Measurements from ENCODE around the gene IFI27L2. TPM values are rescaled to one million over a fixed set of nuclear protein-coding genes. Genes with fewer than 3 reads are reported as not detected.
A peak's percentile ranks its signal among the peaks of the same experiment; 100 is the strongest.

Gene IFI27L2
- total RNA-seq, 1 donor from 2014 or later: 14.1 TPM

- Histone ChIP-seq H3K27ac (ENCODE audit: low read depth, low read length) (peak overlapping the region; percentile 28), H3K4me3 (ENCODE audit: low read length in 3 of 3) (peak overlapping the region in 1 of 3 donors; percentile 7)
Measured at GRCh38 chr14:94171208-94171607, 41.8 kb upstream of the IFI27L2 start.

DNA sequence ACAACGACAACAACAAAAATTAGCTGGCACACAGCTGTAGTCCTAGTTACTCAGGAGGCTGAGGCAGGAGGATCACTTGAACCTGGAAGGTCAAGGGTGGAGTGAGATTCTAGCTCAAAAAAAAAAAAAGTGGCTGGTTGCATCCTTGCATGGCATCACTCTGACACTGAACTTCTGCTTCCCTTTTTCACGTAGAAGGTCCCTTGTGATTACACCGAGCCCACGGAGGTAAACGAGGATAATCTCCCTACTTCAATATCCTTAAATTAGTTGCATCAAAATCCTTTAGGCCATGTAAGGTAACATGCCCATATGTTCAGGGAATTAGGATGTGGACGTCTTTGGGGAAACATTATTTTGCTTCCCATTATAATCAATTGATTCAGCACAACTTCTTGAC, 40.7 kb upstream of the IFI27L2 start:
- no peak overlapping the region for H3K9ac ChIP-seq (ENCODE audit: low read depth in 1 of 3, low read length in 3 of 3)
- no peaks in the 10 kb centered on the region for H3K36me3 ChIP-seq (ENCODE audit: control insufficient read depth in 3 of 3, insufficient read depth in 3 of 3, low read length in 3 of 3)
- peaks cover 9 to 16% (median 9%) of the 10 kb centered on the region in 3 donors for H3K4me1 ChIP-seq (ENCODE audit: control insufficient read depth in 3 of 3, insufficient read depth in 3 of 3, low read length in 3 of 3)
- peaks cover 3 to 10% (median 6%) of the 10 kb centered on the region in 3 donors for H3K27me3 ChIP-seq (ENCODE audit: control insufficient read depth in 3 of 3, insufficient read depth in 3 of 3, low read length in 3 of 3)
- H3K4me3 ChIP-seq (ENCODE audit: low read length in 3 of 3): no peak overlapping the region
- no peak overlapping the region for H3K27ac ChIP-seq (ENCODE audit: low read depth, low read length)
- no peaks in the 10 kb centered on the region for H3K9me3 ChIP-seq (ENCODE audit: control insufficient read depth in 3 of 3, low read length in 3 of 3)

More at GRCh38 chr14:94171208-94171607, 41.8 kb upstream of the IFI27L2 start:
- Histone ChIP-seq H3K9me3 (ENCODE audit: control insufficient read depth in 3 of 3, low read length in 3 of 3) (no peaks in the 10 kb centered on the region), H3K27me3 (ENCODE audit: control insufficient read depth in 3 of 3, insufficient read depth in 3 of 3, low read length in 3 of 3) (peaks cover 6 to 14% (median 7%) of the 10 kb centered on the region in 3 donors), H3K9ac (ENCODE audit: low read depth in 1 of 3, low read length in 3 of 3) (no peak overlapping the region), H3K36me3 (ENCODE audit: control insufficient read depth in 3 of 3, insufficient read depth in 3 of 3, low read length in 3 of 3) (no peaks in the 10 kb centered on the region), H3K4me1 (ENCODE audit: control insufficient read depth in 3 of 3, insufficient read depth in 3 of 3, low read length in 3 of 3) (peaks cover 9 to 19% (median 12%) of the 10 kb centered on the region in 3 donors)

- peak overlapping the region in 1 of 3 donors; percentile 25 for H3K9ac ChIP-seq (ENCODE audit: low read depth in 1 of 3, low read length in 3 of 3)
- no peak overlapping the region for H3K27ac ChIP-seq (ENCODE audit: low read depth, low read length)
- peaks cover under 1 to 4% (median 2%) of the 10 kb centered on the region in 3 donors for H3K4me1 ChIP-seq (ENCODE audit: control insufficient read depth in 3 of 3, insufficient read depth in 3 of 3, low read length in 3 of 3)
- H3K36me3 ChIP-seq (ENCODE audit: control insufficient read depth in 3 of 3, insufficient read depth in 3 of 3, low read length in 3 of 3): no peaks in the 10 kb centered on the region
- peaks cover 3 to 17% (median 3%) of the 10 kb centered on the region in 3 donors for H3K27me3 ChIP-seq (ENCODE audit: control insufficient read depth in 3 of 3, insufficient read depth in 3 of 3, low read length in 3 of 3)
- H3K9me3 ChIP-seq (ENCODE audit: control insufficient read depth in 3 of 3, low read length in 3 of 3): no peaks in the 10 kb centered on the region
- H3K4me3 ChIP-seq (ENCODE audit: low read length in 3 of 3): no peak overlapping the region
Measured at GRCh38 chr14:94165744-94166143, 36.3 kb upstream of the IFI27L2 start.

DNA sequence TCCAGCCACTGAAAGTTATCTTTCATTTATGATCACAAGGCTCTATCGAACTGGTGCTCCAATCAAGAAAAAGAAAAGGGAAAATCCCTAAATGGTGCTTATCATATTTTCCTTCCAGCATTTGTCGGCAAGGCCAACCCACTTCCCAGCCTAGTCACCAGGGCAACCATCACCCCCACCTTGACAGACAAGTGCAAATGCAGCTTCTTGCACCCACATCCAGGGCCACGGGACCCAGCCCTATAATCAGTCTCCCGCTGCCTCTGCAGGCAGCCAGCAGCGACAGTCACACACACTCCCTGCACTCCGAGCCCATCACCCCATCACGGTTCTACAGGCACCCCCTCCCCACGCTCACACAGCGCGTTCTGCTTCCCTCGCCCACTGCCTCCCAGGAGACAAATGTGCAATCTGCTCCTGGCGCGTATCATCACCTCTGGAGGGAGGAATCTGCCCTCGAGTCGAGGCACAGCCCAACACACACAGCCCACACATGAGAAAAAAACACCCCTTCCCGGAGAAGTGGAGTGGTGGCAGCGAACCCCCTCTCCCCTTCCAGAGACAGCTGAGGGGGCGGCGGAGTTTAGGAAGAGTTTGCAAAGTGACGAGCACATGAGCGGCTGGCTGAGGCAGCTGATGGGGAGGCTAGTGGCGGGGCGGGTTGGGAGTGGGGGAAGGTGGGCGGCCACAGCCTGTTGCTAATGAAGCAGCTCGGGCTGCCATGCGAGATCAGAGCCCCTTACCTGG, 35.5 kb upstream of the IFI27L2 start:
- Histone ChIP-seq H3K36me3 (ENCODE audit: control insufficient read depth in 3 of 3, insufficient read depth in 3 of 3, low read length in 3 of 3) (no peaks in the 10 kb centered on the region), H3K27ac (ENCODE audit: low read depth, low read length) (no peak overlapping the region), H3K9ac (ENCODE audit: low read depth in 1 of 3, low read length in 3 of 3) (no peak overlapping the region), H3K9me3 (ENCODE audit: control insufficient read depth in 3 of 3, low read length in 3 of 3) (no peaks in the 10 kb centered on the region), H3K4me3 (ENCODE audit: low read length in 3 of 3) (no peak overlapping the region), H3K27me3 (ENCODE audit: control insufficient read depth in 3 of 3, insufficient read depth in 3 of 3, low read length in 3 of 3) (peaks cover 3 to 17% (median 3%) of the 10 kb centered on the region in 3 donors), H3K4me1 (ENCODE audit: control insufficient read depth in 3 of 3, insufficient read depth in 3 of 3, low read length in 3 of 3) (peaks cover 0 to 4% (median 2%) of the 10 kb centered on the region in 3 donors)

DNA sequence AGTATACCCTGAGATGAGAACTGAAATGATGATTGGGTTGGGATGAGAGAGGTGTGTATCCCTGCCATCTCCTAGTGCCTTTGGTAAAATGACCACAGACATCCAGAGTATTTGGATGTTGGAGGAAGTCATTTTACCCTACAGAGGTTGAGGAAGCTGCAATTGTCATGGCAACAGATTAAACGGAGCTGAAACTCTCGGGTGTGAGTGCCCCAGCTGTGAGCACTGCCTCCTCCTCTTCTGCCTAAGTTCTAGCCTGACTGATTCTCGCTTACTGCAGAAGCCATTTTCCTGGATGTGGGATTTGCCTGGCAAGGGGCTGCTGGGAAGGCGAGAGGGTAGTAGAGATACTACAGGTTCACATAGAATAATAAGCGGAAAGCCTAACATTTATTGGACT, 34.4 kb upstream of the IFI27L2 start:
- H3K9ac ChIP-seq (ENCODE audit: low read depth in 1 of 3, low read length in 3 of 3): no peak overlapping the region
- peaks cover 0 to 4% (median 2%) of the 10 kb centered on the region in 3 donors for H3K4me1 ChIP-seq (ENCODE audit: control insufficient read depth in 3 of 3, insufficient read depth in 3 of 3, low read length in 3 of 3)
- no peak overlapping the region for H3K4me3 ChIP-seq (ENCODE audit: low read length in 3 of 3)
- H3K9me3 ChIP-seq (ENCODE audit: control insufficient read depth in 3 of 3, low read length in 3 of 3): no peaks in the 10 kb centered on the region
- peaks cover 3 to 17% (median 3%) of the 10 kb centered on the region in 3 donors for H3K27me3 ChIP-seq (ENCODE audit: control insufficient read depth in 3 of 3, insufficient read depth in 3 of 3, low read length in 3 of 3)
- no peaks in the 10 kb centered on the region for H3K36me3 ChIP-seq (ENCODE audit: control insufficient read depth in 3 of 3, insufficient read depth in 3 of 3, low read length in 3 of 3)
- H3K27ac ChIP-seq (ENCODE audit: low read depth, low read length): no peak overlapping the region

DNA sequence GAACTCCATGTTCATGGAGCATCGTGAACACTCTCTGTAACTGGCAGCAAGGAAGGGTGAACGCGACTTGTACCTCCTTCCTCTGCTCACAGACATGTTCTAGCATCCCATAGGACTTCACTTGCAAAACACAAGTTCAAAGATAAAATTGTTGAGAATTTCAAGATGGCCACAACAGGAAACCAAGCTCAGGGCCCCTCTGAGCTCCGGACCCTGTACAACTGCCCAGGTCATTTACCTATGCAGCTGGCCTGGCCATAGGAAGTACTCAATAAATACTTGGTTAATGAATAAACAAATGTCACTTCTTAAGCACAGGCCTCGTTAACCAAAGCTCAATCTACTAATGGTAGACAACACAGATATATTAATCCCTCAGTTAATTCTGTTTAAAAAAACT, 33.1 kb upstream of the IFI27L2 start:
- H3K4me3 ChIP-seq (ENCODE audit: low read length in 3 of 3): no peak overlapping the region
- H3K36me3 ChIP-seq (ENCODE audit: control insufficient read depth in 3 of 3, insufficient read depth in 3 of 3, low read length in 3 of 3): no peaks in the 10 kb centered on the region
- no peak overlapping the region for H3K9ac ChIP-seq (ENCODE audit: low read depth in 1 of 3, low read length in 3 of 3)
- H3K9me3 ChIP-seq (ENCODE audit: control insufficient read depth in 3 of 3, low read length in 3 of 3): no peaks in the 10 kb centered on the region
- no peak overlapping the region for H3K27ac ChIP-seq (ENCODE audit: low read depth, low read length)
- peaks cover 3 to 17% (median 6%) of the 10 kb centered on the region in 3 donors for H3K27me3 ChIP-seq (ENCODE audit: control insufficient read depth in 3 of 3, insufficient read depth in 3 of 3, low read length in 3 of 3)
- peaks cover 0 to 4% (median 2%) of the 10 kb centered on the region in 3 donors for H3K4me1 ChIP-seq (ENCODE audit: control insufficient read depth in 3 of 3, insufficient read depth in 3 of 3, low read length in 3 of 3)

- Histone ChIP-seq H3K36me3 (ENCODE audit: control insufficient read depth in 3 of 3, insufficient read depth in 3 of 3, low read length in 3 of 3) (no peaks in the 10 kb centered on the region), H3K27me3 (ENCODE audit: control insufficient read depth in 3 of 3, insufficient read depth in 3 of 3, low read length in 3 of 3) (peaks cover 3 to 17% (median 6%) of the 10 kb centered on the region in 3 donors), H3K4me3 (ENCODE audit: low read length in 3 of 3) (no peak overlapping the region), H3K4me1 (ENCODE audit: control insufficient read depth in 3 of 3, insufficient read depth in 3 of 3, low read length in 3 of 3) (peaks cover 0 to 4% (median 2%) of the 10 kb centered on the region in 3 donors), H3K9ac (ENCODE audit: low read depth in 1 of 3, low read length in 3 of 3) (no peak overlapping the region), H3K9me3 (ENCODE audit: control insufficient read depth in 3 of 3, low read length in 3 of 3) (no peaks in the 10 kb centered on the region), H3K27ac (ENCODE audit: low read depth, low read length) (no peak overlapping the region)
Measured at GRCh38 chr14:94161981-94162380, 32.6 kb upstream of the IFI27L2 start.

GRCh38 chr14:94161058-94161457, 31.7 kb upstream of the IFI27L2 start:
- Histone ChIP-seq H3K27ac (ENCODE audit: low read depth, low read length) (no peak overlapping the region), H3K4me1 (ENCODE audit: control insufficient read depth in 3 of 3, insufficient read depth in 3 of 3, low read length in 3 of 3) (peaks cover 0 to 4% (median 2%) of the 10 kb centered on the region in 3 donors), H3K9ac (ENCODE audit: low read depth in 1 of 3, low read length in 3 of 3) (no peak overlapping the region), H3K9me3 (ENCODE audit: control insufficient read depth in 3 of 3, low read length in 3 of 3) (no peaks in the 10 kb centered on the region), H3K27me3 (ENCODE audit: control insufficient read depth in 3 of 3, insufficient read depth in 3 of 3, low read length in 3 of 3) (peaks cover 3 to 17% (median 10%) of the 10 kb centered on the region in 3 donors), H3K36me3 (ENCODE audit: control insufficient read depth in 3 of 3, insufficient read depth in 3 of 3, low read length in 3 of 3) (no peaks in the 10 kb centered on the region), H3K4me3 (ENCODE audit: low read length in 3 of 3) (no peak overlapping the region)

- Histone ChIP-seq H3K27me3 (ENCODE audit: control insufficient read depth in 3 of 3, insufficient read depth in 3 of 3, low read length in 3 of 3) (peaks cover 2 to 11% (median 3%) of the 10 kb centered on the region in 3 donors), H3K27ac (ENCODE audit: low read depth, low read length) (no peak overlapping the region), H3K9me3 (ENCODE audit: control insufficient read depth in 3 of 3, low read length in 3 of 3) (no peaks in the 10 kb centered on the region), H3K36me3 (ENCODE audit: control insufficient read depth in 3 of 3, insufficient read depth in 3 of 3, low read length in 3 of 3) (no peaks in the 10 kb centered on the region), H3K4me3 (ENCODE audit: low read length in 3 of 3) (no peak overlapping the region), H3K4me1 (ENCODE audit: control insufficient read depth in 3 of 3, insufficient read depth in 3 of 3, low read length in 3 of 3) (peaks cover 0 to 2% (median 0%) of the 10 kb centered on the region in 3 donors), H3K9ac (ENCODE audit: low read depth in 1 of 3, low read length in 3 of 3) (no peak overlapping the region)
Measured at GRCh38 chr14:94158239-94158883, 29.0 kb upstream of the IFI27L2 start.

GRCh38 chr14:94157197-94157596, 27.8 kb upstream of the IFI27L2 start:
- no peak overlapping the region for H3K9ac ChIP-seq (ENCODE audit: low read depth in 1 of 3, low read length in 3 of 3)
- no peak overlapping the region for H3K4me3 ChIP-seq (ENCODE audit: low read length in 3 of 3)
- H3K27me3 ChIP-seq (ENCODE audit: control insufficient read depth in 3 of 3, insufficient read depth in 3 of 3, low read length in 3 of 3): peaks cover 2 to 11% (median 3%) of the 10 kb centered on the region in 3 donors
- H3K9me3 ChIP-seq (ENCODE audit: control insufficient read depth in 3 of 3, low read length in 3 of 3): no peaks in the 10 kb centered on the region
- H3K27ac ChIP-seq (ENCODE audit: low read depth, low read length): no peak overlapping the region
- H3K4me1 ChIP-seq (ENCODE audit: control insufficient read depth in 3 of 3, insufficient read depth in 3 of 3, low read length in 3 of 3): peaks cover 0 to 2% (median 0%) of the 10 kb centered on the region in 3 donors
- no peaks in the 10 kb centered on the region for H3K36me3 ChIP-seq (ENCODE audit: control insufficient read depth in 3 of 3, insufficient read depth in 3 of 3, low read length in 3 of 3)
